GM13977 (cell line): ENCODE results near the gene FGD3.

Experiments used
- DNase-seq: peaks from one replicate; pipeline ENCODE4 v3.0.0; 2012; ENCODE audit warnings: low spot score
- CTCF ChIP-seq: IDR thresholded peaks from 2 replicates; pipeline ENCODE4 v1.5.1; 2012; ENCODE audit warnings: mild to moderate bottlenecking, control low read depth; ENCODE audit not compliant: insufficient read depth; ENCODE audit errors: extremely low read depth, missing control alignments
- in situ Hi-C: fragments of 300-500 bp; cut with MboI; formaldehyde crosslinking; loops from one replicate; pipeline ENCODE4 v1.12.0; 2022; ENCODE audit warnings: low sequenced_read_pairs, low pct_unique_long_range_greater_than_20kb, mixed read lengths, inconsistent platforms; ENCODE audit not compliant: unreplicated experiment

The FGD3 gene

GRCh38 chr9:93039976-93040375, 92.7 kb downstream of the FGD3 start:
- no peak for TF ChIP-seq CTCF
- in situ Hi-C loops: no loop called here
- no peak for DNase-seq

- no peak for DNase-seq
- no peak for TF ChIP-seq CTCF
- in situ Hi-C loops: no loop called here
These were observed 93.1 kb downstream of the FGD3 start for GRCh38 chr9:93040409-93040808.

DNA sequence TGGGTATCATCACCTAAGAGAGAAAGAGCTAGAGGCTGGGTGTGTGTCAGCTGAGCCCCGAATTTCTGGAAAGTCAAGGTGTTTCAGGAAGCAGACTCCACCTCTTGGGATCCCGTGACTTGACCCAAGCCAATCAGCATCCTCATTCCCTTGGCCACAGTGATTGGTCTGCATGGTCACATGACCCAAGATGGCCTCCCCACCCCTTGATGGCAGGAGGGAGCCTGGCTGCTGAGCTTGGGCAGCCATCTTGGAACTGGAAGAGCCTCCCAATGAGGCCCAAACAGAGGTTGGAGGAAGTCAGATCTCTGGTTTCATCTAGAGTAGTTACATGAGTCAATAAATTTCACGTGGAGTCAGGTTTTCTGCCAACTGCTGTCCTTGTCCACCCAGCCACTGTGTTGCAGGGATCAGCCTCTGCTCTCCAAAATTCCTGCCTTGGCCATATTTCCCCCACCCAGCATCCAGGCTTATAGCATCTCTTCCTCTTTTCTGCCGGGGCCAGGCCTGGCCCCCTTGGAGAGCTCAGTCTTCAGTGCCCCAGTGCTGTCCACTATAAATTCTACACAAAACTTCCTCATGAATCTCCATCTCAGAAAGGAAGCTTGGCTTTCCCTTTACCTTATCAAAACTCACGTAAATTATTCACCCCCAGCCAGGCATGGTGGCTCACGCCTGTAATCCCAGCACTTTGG, 93.9 kb downstream of the FGD3 start:
- in situ Hi-C loops: no loop called here
- no peak for TF ChIP-seq CTCF
- no peak for DNase-seq

DNA sequence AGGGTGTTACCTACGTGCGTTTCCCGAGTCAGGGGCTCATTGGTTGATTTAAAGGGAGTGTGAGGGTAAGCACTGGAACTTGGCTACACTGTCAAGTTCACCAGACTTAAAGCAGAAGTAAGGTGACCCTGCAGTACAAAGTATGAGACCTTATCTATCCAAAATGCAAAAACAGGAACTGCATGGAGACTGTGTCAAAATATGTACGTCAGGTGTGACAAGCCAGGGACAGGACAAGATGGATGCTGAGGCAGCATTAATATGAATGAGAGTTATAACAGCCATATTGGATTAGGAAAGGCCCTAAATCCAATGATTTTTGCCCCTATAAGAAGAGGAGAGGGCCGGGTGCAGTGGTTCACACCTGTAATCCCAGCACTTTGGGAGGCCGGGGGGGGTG, 95.8 kb downstream of the FGD3 start:
- TF ChIP-seq CTCF: no peak
- in situ Hi-C loops: no loop called here
- no peak for DNase-seq

DNA sequence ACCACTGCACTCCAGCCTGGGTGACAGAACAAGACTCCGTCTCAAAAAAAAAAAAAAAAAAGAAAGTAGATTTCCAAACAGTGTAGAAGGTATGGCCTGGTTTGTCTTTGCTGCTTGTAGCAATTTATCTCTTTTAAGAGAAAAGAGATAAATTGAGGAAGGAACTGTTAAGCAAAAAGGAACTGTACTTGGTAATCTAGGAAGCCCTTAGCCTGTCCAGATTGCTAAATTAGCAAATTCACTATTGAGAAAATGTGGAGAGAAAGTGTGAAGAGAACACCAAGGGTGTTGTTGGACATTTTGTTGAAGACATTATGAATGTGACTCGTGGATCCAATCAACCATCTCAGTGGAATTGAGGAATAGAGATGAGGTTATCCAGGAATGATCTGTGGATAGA, 98.2 kb downstream of the FGD3 start:
- in situ Hi-C loops: no loop called here
- TF ChIP-seq CTCF: no peak
- DNase-seq: no peak

- DNase-seq: no peak
- in situ Hi-C loops: no loop called here
- no peak for TF ChIP-seq CTCF
These were observed 101.5 kb downstream of the FGD3 start for GRCh38 chr9:93048566-93049448.
